Measurements from ENCODE around the gene PDE4A. TPM values are rescaled to one million over a fixed set of nuclear protein-coding genes. Genes with fewer than 3 reads are reported as not detected.
"Not testable (repeated sequence)": the region's sequence is repeated elsewhere in the genome, so short reads cannot be mapped to it uniquely, and the experiment has no call there.

PDE4A gene
- total RNA-seq, 2 experiments from 2014 or later = 28.2 to 29.2 TPM

DNA sequence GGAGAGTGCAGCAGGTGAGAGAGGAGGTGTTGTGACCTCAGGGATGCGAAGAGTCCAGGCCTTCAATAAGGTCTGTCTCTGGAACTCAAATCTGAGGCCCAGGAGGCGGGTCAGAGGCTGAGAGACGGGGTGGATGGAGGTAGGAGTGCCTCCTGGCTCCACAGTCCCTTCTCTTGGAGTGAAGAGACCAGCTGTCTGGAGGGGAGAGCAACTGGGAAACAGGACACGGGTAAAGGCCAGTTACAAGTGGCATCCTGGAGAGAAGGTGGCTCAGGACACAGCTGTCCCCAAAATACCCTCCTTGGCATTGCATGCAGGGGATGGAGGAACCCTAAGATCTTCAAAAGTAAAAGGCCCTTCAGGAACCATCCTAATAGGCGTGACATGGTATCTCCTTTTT, 19.2 kb downstream of the PDE4A start:
- ATAC-seq (ENCODE audit: low read depth) (no peak), DNase-seq (no peak)
- Mint-ChIP-seq H3K36me3 (peaks cover 5% of the 10 kb centered on the region), H3K9me3 (no peaks in the 10 kb centered on the region), H3K27me3 (no peaks in the 10 kb centered on the region), H3K27ac (no peak overlapping the region), H3K4me3 (no peak overlapping the region), H3K4me1 (peaks cover 14% of the 10 kb centered on the region)
- POLR2A ChIA-PET = interaction anchor here (0.6 to 0.8 kb wide), 2 partner anchors 18 to 157 kb away, joined by 3 read pairs; no protein-coding TSS in a partner anchor

DNA sequence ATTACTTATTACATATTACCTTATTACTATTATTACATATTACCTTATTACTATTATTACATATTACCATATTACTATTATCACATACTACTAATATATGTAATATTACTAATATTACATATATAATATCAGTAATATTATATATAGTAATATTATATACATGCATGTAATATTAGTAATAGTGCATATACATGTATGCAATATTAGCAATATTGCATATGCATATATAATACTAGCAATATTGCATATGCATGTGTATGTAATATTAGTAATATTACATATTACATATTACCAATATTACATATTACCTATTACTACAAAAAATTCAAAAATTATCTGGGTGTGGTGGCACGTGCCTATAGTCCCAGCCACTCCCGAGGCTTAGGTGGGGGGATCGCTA, 22.4 kb downstream of the PDE4A start:
- Mint-ChIP-seq H3K27me3 (no peaks in the 10 kb centered on the region), H3K9me3 (no peaks in the 10 kb centered on the region), H3K36me3 (peaks cover 8% of the 10 kb centered on the region), H3K4me1 (peaks cover 3% of the 10 kb centered on the region), H3K4me3 (no peak overlapping the region), H3K27ac (no peak overlapping the region)
- ATAC-seq (ENCODE audit: low read depth) (no peak), DNase-seq (no peak)
- POLR2A ChIA-PET = no interaction called here

DNA sequence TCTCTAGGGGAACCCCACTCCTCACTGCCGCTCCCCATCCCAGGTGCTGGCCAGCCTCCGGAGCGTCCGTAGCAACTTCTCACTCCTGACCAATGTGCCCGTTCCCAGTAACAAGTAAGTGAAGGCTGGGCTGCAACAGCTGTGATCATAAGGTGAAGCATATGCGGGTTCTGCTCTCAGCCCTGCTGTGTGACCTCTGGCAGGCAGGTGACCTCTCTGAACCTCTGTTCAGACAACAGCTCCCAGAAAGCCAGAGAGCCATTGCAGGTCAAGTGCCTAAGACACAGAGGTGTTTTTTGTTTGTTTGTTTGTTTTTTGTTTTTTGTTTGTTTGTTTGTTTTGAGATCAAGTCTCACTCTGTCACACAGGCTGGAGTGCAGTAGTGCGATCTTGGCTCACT, 28.7 kb downstream of the PDE4A start:
- no peak for ATAC-seq (ENCODE audit: low read depth)
- POLR2A ChIA-PET = no interaction called here
- Mint-ChIP-seq H3K4me1 (peaks cover 26% of the 10 kb centered on the region), H3K4me3 (no peak overlapping the region), H3K36me3 (peaks cover 17% of the 10 kb centered on the region), H3K27me3 (no peaks in the 10 kb centered on the region), H3K9me3 (no peaks in the 10 kb centered on the region), H3K27ac (no peak overlapping the region)
- no peak for DNase-seq

DNA sequence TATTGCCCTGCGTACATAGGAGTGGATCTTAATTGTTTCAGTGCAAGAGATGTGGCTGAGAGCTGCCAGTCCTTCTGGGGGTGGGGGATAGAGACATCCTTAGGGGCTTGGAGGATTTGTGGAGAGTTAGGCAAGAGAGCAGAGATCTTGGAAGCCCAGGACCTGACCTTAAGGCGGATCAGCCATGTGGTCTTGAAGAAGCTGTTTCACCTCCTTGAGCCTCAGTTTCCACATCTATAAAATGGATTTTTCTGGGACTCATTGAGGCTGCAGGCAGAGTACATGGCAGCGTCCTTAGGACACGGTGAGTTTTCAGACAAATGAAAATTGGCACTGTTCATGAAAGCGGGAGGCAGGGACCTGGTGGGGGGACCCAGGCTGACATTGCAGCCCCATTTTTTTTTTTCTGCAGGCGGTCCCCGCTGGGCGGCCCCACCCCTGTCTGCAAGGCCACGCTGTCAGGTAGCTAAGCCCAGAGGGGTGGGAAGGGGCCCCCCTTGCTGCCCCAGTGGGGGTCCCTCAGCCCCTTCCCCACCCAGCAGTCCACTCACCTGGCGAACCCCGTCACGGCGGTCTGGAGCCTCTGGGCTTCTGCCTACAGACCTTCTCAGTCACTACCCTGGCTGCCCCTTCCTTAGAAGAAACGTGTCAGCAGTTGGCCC, 30.0 kb downstream of the PDE4A start:
- ATAC-seq (ENCODE audit: low read depth) (no peak), DNase-seq (no peak)
- H3K27me3 Mint-ChIP-seq = no peaks in the 10 kb centered on the region
- POLR2A ChIA-PET = no interaction called here
- H3K9me3 Mint-ChIP-seq = no peaks in the 10 kb centered on the region
- peaks cover 26% of the 10 kb centered on the region for H3K4me1 Mint-ChIP-seq
- peaks cover 19% of the 10 kb centered on the region for H3K36me3 Mint-ChIP-seq
- H3K27ac Mint-ChIP-seq = no peak overlapping the region
- no peak overlapping the region for H3K4me3 Mint-ChIP-seq

DNA sequence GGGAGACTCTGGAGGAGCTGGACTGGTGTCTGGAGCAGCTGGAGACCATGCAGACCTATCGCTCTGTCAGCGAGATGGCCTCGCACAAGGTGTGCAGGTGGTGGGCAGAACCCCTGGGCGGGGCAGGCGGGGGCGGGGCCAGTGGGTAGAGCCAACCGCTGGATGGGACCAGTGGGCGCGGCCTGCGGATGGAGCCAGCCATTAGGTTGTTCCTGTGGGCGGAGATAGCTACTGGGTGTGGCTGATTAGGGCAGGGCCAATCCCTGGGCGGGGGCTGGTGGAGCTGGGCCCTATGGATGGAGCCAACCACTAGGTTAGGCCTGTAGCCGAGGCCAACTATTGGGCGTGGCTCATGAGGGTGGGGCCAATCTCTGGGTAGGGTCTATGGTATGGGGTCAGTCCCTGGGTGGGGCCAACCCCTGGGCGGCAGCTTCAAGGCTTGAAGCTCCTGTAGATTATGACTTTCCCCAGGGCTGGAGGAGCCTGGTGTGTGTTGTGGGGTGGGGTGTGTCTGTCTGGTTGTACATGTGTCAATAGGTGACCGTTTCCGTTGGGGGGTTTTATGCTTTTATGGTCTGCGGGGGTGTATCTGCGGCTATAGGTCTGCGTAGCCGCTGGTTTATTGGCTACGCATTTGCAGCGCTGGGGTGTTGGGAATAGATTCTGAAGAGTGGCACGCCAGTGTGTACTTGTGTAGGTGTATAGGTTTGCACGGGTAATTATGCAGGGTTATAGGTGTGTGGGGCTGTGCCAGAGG, 30.7 kb downstream of the PDE4A start:
- Mint-ChIP-seq H3K4me1 (peaks cover 26% of the 10 kb centered on the region), H3K4me3 (no peak overlapping the region), H3K9me3 (no peaks in the 10 kb centered on the region), H3K27ac (no peak overlapping the region), H3K27me3 (no peaks in the 10 kb centered on the region), H3K36me3 (peaks cover 22% of the 10 kb centered on the region)
- no peak for DNase-seq
- POLR2A ChIA-PET = interaction anchor here (0.6 kb wide), 2 partner anchors 280 to 331 kb away, joined by 3 to 4 read pairs; no protein-coding TSS in a partner anchor
- peak; percentile 21 for ATAC-seq (ENCODE audit: low read depth)

DNA sequence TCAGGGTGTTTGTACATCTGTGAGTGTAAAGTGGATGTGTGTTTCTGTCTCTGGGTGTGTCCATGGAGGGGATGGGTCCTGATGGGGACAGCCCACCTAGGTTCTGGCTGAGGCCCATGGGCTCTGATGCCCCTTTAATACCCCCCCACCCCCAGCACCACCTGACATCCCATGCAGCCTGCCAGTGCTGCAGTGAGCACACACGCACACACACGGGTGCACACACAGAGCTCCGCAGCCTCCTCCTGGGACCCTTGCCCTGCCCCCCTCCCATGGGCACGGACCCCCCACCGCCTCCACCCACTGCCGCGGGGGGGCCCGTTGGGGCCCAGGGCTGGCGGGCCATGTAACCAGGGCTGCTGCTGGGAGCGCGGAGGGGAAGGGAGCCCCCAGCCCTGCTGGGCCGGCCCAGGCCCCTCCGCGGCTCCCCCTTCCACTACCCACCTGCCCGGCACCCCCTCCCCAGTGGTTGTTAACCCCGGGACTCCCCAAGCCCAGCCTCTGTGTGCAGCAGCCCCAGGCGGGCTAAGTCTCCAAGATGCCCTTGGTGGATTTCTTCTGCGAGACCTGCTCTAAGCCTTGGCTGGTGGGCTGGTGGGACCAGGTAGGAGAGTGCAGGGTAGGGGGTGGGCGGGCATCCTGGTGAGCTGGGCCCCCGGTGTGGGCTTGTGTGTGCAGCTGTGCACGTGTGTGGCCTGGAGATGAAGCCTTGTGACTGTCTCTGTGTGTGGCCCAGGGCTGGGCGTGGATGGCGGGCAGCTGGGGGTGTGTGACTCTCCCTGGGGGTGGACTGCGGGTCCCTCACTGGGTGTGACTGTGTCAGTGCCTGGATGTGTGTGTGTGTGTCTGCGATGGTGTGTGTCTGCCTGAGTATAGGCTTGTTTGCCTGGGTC, 32.6 kb downstream of the PDE4A start:
- no peaks in the 10 kb centered on the region for H3K9me3 Mint-ChIP-seq

DNA sequence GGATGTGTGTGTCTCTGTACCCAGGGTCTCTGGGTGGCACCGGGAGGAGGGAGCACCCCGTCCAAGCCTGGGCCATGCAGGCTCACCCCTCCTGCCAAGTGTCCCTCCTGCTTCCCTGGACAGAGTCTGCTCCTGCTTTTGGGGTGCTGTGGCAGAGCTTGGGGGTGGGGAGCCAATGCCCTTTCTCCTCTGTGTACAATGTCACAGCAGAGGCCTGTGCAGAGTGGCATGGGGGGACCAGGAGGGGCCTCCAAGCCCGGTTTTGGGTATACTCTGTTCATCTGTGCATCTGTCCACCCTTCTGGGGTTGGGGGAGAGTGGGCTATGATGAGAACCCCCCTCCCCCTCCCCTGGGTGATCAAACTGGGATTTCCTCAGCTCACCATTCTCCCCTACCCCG, 33.5 kb downstream of the PDE4A start:
- H3K4me1 Mint-ChIP-seq = peaks cover 18% of the 10 kb centered on the region
- POLR2A ChIA-PET = no interaction called here
- H3K36me3 Mint-ChIP-seq = peaks cover 13% of the 10 kb centered on the region
- H3K27ac Mint-ChIP-seq = no peak overlapping the region
- DNase-seq = no peak
- H3K4me3 Mint-ChIP-seq = no peak overlapping the region
- no peaks in the 10 kb centered on the region for H3K27me3 Mint-ChIP-seq
- no peaks in the 10 kb centered on the region for H3K9me3 Mint-ChIP-seq
- no peak for ATAC-seq (ENCODE audit: low read depth)

More for the DNA sequence above, 32.6 kb downstream of the PDE4A start:
- no peak overlapping the region for H3K27ac Mint-ChIP-seq
- H3K27me3 Mint-ChIP-seq = no peaks in the 10 kb centered on the region
- peaks cover 21% of the 10 kb centered on the region for H3K4me1 Mint-ChIP-seq
- no peak overlapping the region for H3K4me3 Mint-ChIP-seq
- no peak for DNase-seq
- POLR2A ChIA-PET = no interaction called here
- peaks cover 17% of the 10 kb centered on the region for H3K36me3 Mint-ChIP-seq
- ATAC-seq (ENCODE audit: low read depth) = no peak

DNA sequence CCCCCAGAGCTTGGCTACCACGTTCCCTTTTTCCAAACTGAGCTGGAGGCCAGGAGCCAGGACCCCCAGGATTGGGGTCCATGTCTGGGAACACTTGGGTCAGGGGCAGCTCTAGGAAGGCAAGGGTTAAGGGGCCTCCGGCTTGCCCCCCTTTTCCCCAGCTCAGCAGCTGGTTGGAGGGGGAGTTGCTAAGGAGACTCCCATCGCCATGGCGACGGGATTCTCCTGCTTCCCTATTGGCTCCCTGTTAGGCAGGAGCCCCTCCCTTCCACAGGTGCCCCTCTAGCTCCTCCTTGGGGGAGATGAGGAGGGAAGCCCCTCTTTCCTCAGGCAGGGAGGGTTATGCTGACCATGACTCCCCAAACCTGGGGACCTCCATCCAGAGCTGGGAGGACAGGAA, 33.9 kb downstream of the PDE4A start:
- H3K4me1 Mint-ChIP-seq = peaks cover 18% of the 10 kb centered on the region
- no peak overlapping the region for H3K4me3 Mint-ChIP-seq
- H3K9me3 Mint-ChIP-seq = no peaks in the 10 kb centered on the region
- no peak for ATAC-seq (ENCODE audit: low read depth)
- H3K27me3 Mint-ChIP-seq = no peaks in the 10 kb centered on the region
- peaks cover 13% of the 10 kb centered on the region for H3K36me3 Mint-ChIP-seq
- DNase-seq = no peak
- POLR2A ChIA-PET = no interaction called here
- no peak overlapping the region for H3K27ac Mint-ChIP-seq

DNA sequence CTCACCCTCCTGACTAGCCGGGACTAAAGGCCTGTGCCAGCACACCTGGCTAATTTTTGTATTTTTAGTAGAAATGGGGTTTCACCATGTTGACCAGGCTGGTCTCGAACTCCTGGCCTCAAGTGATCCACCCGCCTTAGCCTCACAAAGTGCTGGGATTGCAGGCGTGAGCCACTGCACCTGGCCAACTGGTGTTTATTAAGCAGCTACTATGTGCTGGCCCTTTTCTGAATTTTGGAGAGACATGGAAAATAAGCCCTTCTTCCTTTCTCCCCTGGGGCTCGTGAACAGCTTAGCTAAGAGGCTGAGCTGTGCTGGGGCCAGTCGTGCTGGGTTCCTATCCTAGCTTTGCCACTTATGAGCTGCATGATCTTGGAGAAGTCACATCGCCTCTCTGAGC, 38.4 kb downstream of the PDE4A start:
- H3K27ac Mint-ChIP-seq; H3K27me3 Mint-ChIP-seq; DNase-seq; H3K4me1 Mint-ChIP-seq; ATAC-seq (ENCODE audit: low read depth); H3K9me3 Mint-ChIP-seq; H3K4me3 Mint-ChIP-seq: not testable (repeated sequence)
- POLR2A ChIA-PET = interaction anchor here (0.6 kb wide), 2 partner anchors 55 to 378 kb away, joined by 3 to 7 read pairs; no protein-coding TSS in a partner anchor
- H3K36me3 Mint-ChIP-seq = peaks cover 18% of the 10 kb centered on the region

DNA sequence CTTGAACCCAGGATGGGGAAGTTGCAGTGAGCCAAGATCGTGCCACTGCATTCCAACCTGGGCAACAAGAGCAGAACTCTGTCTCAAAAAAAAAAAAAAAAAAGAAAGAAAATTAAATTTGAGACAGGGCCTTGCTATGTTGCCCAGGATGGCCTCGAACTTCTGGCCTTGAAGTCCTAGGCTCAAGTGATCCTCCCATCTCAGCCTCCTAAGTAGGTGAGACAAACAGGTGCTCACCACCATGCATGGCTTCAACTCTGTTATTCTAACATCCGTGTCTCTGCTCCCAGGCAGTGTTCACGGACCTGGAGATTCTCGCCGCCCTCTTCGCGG, 40.3 kb downstream of the PDE4A start:
- DNase-seq (no peak), ATAC-seq (ENCODE audit: low read depth) (no peak)
- Mint-ChIP-seq H3K4me3 (peak overlapping the region; percentile 35), H3K4me1 (peaks cover 8% of the 10 kb centered on the region), H3K27ac (no peak overlapping the region), H3K36me3 (peaks cover 15% of the 10 kb centered on the region), H3K27me3 (no peaks in the 10 kb centered on the region), H3K9me3 (no peaks in the 10 kb centered on the region)
- POLR2A ChIA-PET = no interaction called here

DNA sequence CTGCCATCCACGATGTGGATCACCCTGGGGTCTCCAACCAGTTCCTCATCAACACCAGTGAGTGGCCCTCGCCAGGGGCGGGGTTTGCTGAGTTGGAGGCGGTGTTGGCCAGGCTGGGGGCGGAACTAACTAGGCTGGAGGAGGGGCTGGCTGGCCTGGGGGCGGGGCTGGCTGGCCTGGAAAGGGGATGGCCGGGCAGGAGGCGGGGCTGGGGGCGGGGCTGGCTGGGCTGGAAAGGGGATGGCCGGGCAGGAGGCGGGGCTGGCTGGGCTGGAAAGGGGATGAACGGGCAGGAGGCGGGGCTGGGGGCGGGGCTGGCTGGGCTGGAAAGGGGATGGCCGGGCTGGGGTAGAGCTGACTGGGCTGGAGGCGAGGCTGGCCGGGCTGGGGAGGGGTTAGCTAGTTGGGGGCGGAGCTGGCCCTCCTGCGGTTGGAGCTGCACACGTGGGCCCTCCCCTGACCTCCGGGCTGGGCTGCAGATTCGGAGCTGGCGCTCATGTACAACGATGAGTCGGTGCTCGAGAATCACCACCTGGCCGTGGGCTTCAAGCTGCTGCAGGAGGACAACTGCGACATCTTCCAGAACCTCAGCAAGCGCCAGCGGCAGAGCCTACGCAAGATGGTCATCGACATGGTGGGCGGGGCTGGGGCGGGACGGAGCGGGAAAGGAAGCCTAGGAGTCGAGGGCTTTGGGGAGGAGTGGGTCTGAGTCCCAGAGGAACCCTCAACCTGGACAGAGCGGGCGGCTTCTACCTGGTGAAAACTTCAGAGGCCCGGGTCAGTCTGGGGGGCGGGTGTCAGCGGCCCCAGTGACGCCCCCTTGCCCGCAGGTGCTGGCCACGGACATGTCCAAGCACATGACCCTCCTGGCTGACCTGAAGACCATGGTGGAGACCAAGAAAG, 41.0 kb downstream of the PDE4A start:
- peak; percentile 91 for ATAC-seq (ENCODE audit: low read depth)
- Mint-ChIP-seq H3K4me1 (peaks cover 8% of the 10 kb centered on the region), H3K9me3 (no peaks in the 10 kb centered on the region), H3K27me3 (no peaks in the 10 kb centered on the region), H3K27ac (no peak overlapping the region), H3K4me3 (peak overlapping the region; percentile 35), H3K36me3 (peaks cover 13% of the 10 kb centered on the region)
- POLR2A ChIA-PET = interaction anchor here (0.6 kb wide), 1 partner anchor 194 kb away, joined by 3 read pairs; no protein-coding TSS in a partner anchor
- peak; percentile 89 for DNase-seq

DNA sequence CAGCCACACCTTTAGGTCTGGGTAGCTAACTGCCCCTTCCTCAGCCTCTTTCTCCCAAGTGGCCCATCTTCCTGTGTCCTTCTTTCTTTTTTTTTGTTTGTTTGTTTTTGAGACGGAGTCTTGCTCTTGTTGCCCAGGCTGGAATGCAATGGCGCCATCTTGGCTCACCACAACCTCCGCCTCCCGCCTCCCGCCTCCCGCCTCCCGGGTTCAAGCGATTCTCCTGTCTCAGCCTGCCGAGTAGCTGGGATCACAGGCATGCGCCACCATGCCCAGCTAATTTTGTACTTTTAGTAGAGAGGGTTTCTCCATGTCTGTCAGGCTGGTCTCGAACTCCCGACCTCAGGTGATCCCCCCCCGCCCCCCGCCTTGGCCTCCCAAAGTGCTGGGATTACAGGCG, 41.7 kb downstream of the PDE4A start:
- POLR2A ChIA-PET = interaction anchor here (0.5 kb wide), 1 partner anchor 671 kb away, joined by 4 read pairs; no protein-coding TSS in a partner anchor
- ATAC-seq (ENCODE audit: low read depth); H3K27ac Mint-ChIP-seq; H3K4me3 Mint-ChIP-seq; H3K9me3 Mint-ChIP-seq; H3K4me1 Mint-ChIP-seq; DNase-seq; H3K27me3 Mint-ChIP-seq: not testable (repeated sequence)
- H3K36me3 Mint-ChIP-seq = peaks cover 18% of the 10 kb centered on the region
